SK-N-SH (cell line): ENCODE measurements around the gene ECEL1. TPM values are rescaled to one million over a fixed set of nuclear protein-coding genes. Genes with fewer than 3 reads are reported as not detected.
"Not testable (repeated sequence)": the region's sequence is repeated elsewhere in the genome, so short reads cannot be mapped to it uniquely, and the experiment has no call there.

Source experiments
- CTCF ChIA-PET: fragments of 300-600, 350-600 bp; formaldehyde crosslinking; extraction: SDS; loops from one replicate; lab custom pipeline; 2021; lab: Yijun Ruan, JAX
- POLR2A ChIA-PET: fragments of 350-600 bp; sonication (Branson Sonifier 250); formaldehyde crosslinking; extraction: SDS; loops from one replicate; lab custom pipeline; 2020; ENCODE audit warnings: antibody characterized with exemption, inconsistent platforms; lab: Yijun Ruan, JAX
- DNase-seq: peaks from one replicate; pipeline ENCODE4 v3.0.0; 2012
- H2AFZ ChIP-seq: fragments of 200-600 bp; sonication (generic); 2 replicates; pipeline ENCODE4 v1.8.1; 2016; ENCODE audit warnings: antibody characterized with exemption, mild to moderate bottlenecking, low read depth
- H3F3A ChIP-seq: fragments of 200-600 bp; sonication (generic); replicated peaks from 2 replicates; pipeline ENCODE3; 2016; ENCODE audit warnings: antibody characterized with exemption, mild to moderate bottlenecking; ENCODE audit not compliant: insufficient read depth
- H3K27ac ChIP-seq, 2 experiments: fragments of 200-500 bp in 1 of 2; fragments of 200-600 bp in 1 of 2; sonication (Bioruptor generic) in 1 of 2; sonication (generic), shearing (Covaris generic) in 1 of 2; 2 replicates each; pipeline versions ENCODE4 v1.5.1 to v1.6.1; 2014 to 2016; ENCODE audit warnings: low read depth in 2 of 2, inconsistent platforms in 1 of 2, low read length in 1 of 2, mild to moderate bottlenecking in 1 of 2, mixed read lengths in 1 of 2
- H3K27me3 ChIP-seq: fragments of 200-600 bp; sonication (generic), shearing (Covaris generic); 2 replicates; pipeline ENCODE4 v1.6.1; 2016; ENCODE audit warnings: mixed run types; ENCODE audit not compliant: insufficient read depth
- H3K36me3 ChIP-seq, 2 experiments: fragments of 200-500 bp in 1 of 2; fragments of 200-600 bp in 1 of 2; sonication (Bioruptor generic) in 1 of 2; sonication (generic) in 1 of 2; replicated peaks in 1 of 2; 2 replicates each; pipeline versions ENCODE3 to v1.5.1; 2014 to 2016; ENCODE audit warnings: low read length in 1 of 2, mild to moderate bottlenecking in 1 of 2; ENCODE audit not compliant: insufficient read depth in 2 of 2, control insufficient read depth in 1 of 2
- H3K4me1 ChIP-seq, 2 experiments: fragments of 200-500 bp in 1 of 2; fragments of 200-600 bp in 1 of 2; sonication (Bioruptor generic) in 1 of 2; sonication (generic), shearing (Covaris generic) in 1 of 2; 2 replicates each; pipeline versions ENCODE4 v1.5.1 to v1.6.1; 2014 to 2016; ENCODE audit warnings: low read depth in 1 of 2, low read length in 1 of 2, mixed run types in 1 of 2; ENCODE audit not compliant: insufficient read depth in 2 of 2, control insufficient read depth in 1 of 2
- H3K4me2 ChIP-seq: fragments of 200-600 bp; sonication (generic), shearing (Covaris generic); 2 replicates; pipeline ENCODE4 v1.6.1; 2017; ENCODE audit warnings: mixed run types
- H3K4me3 ChIP-seq, 2 experiments: fragments of 200-500 bp in 1 of 2; fragments of 200-600 bp in 1 of 2; sonication (Bioruptor generic) in 1 of 2; sonication (generic), shearing (Covaris generic) in 1 of 2; 2 replicates each; pipeline versions ENCODE4 v1.5.1 to v1.8.1; 2014 to 2016; ENCODE audit warnings: low read depth in 2 of 2, inconsistent platforms in 1 of 2, low read length in 1 of 2, mild to moderate bottlenecking in 1 of 2, mixed read lengths in 1 of 2, moderate library complexity in 1 of 2
- H3K79me2 ChIP-seq: fragments of 200-600 bp; sonication (generic); 2 replicates; pipeline ENCODE4 v1.8.1; 2017; ENCODE audit warnings: mild to moderate bottlenecking; ENCODE audit not compliant: insufficient read depth
- H3K9ac ChIP-seq: fragments of 200-600 bp; sonication (generic); 2 replicates; pipeline ENCODE4 v1.6.1; 2017; ENCODE audit warnings: mixed run types
- H3K9me2 ChIP-seq: fragments of 200-600 bp; sonication (generic); 2 replicates; pipeline ENCODE4 v1.6.1; 2017; ENCODE audit warnings: mixed run types
- H3K9me3 ChIP-seq: fragments of 200-600 bp; sonication (generic); 2 replicates; pipeline ENCODE4 v1.6.1; 2017; ENCODE audit warnings: mixed run types, mild to moderate bottlenecking, moderate library complexity
- H4K20me1 ChIP-seq: fragments of 200-600 bp; sonication (generic); 2 replicates; pipeline ENCODE4 v1.6.1; 2017; ENCODE audit warnings: mild to moderate bottlenecking, mixed run types; ENCODE audit not compliant: insufficient read depth
- ELF1 ChIP-seq: IDR thresholded peaks from 2 replicates; pipeline ENCODE4 v1.4.0; 2012
- EP300 ChIP-seq, 2 experiments: IDR thresholded peaks; 2 replicates each; pipeline versions ENCODE4 v1.4.0 to v1.6.1; 2012; ENCODE audit warnings: borderline replicate concordance in 1 of 2, low read depth in 1 of 2, low read length in 1 of 2
- EZH2phosphoT487 ChIP-seq: fragments of 200-600 bp; sonication (generic); IDR thresholded peaks from 2 replicates; pipeline ENCODE4 v1.6.1; 2017; ENCODE audit warnings: low read depth, mixed run types, mild to moderate bottlenecking, antibody characterized with exemption, moderate library complexity, borderline replicate concordance
- FOSL2 ChIP-seq: IDR thresholded peaks from 2 replicates; pipeline ENCODE4 v1.4.0; 2012; ENCODE audit warnings: low read depth, mild to moderate bottlenecking, moderate library complexity, borderline replicate concordance
- FOXJ3 ChIP-seq: sonication (generic); formaldehyde crosslinking; IDR thresholded peaks from 2 replicates; pipeline ENCODE4 v1.5.1; 2020; ENCODE audit warnings: mild to moderate bottlenecking, missing genetic modification reagents
- GABPA ChIP-seq: IDR thresholded peaks from 2 replicates; pipeline ENCODE4 v1.4.0; 2012; ENCODE audit warnings: low read depth, mild to moderate bottlenecking
- GATA2 ChIP-seq: sonication (generic); formaldehyde crosslinking; IDR thresholded peaks from 2 replicates; pipeline ENCODE4 v1.5.0; 2020; ENCODE audit warnings: mild to moderate bottlenecking, missing genetic modification reagents
- JUND ChIP-seq: IDR thresholded peaks from 2 replicates; pipeline ENCODE4 v1.4.0; 2012
- NFIC ChIP-seq: IDR thresholded peaks from 2 replicates; pipeline ENCODE4 v1.4.0; 2012; ENCODE audit warnings: borderline replicate concordance
- PBX3 ChIP-seq: IDR thresholded peaks from 2 replicates; pipeline ENCODE4; 2012
- RCOR1 ChIP-seq: fragments of 150-350 bp; IDR thresholded peaks from 2 replicates; pipeline ENCODE4 v1.6.1; 2017; ENCODE audit warnings: antibody characterized with exemption, low read length
- RFX5 ChIP-seq: IDR thresholded peaks from 2 replicates; pipeline ENCODE4 v1.6.1; 2012; ENCODE audit warnings: mild to moderate bottlenecking, improper control_type of control experiment, low read length
- SMC3 ChIP-seq: IDR thresholded peaks from 2 replicates; pipeline ENCODE4 v1.6.1; 2012; ENCODE audit warnings: low read depth, low read length, improper control_type of control experiment
- TAF1 ChIP-seq: IDR thresholded peaks from 2 replicates; pipeline ENCODE4 v1.6.1; 2012; ENCODE audit warnings: low read depth, mild to moderate bottlenecking, low read length, moderate library complexity, borderline replicate concordance
- TEAD4 ChIP-seq: IDR thresholded peaks from 2 replicates; pipeline ENCODE4 v1.4.0; 2012; ENCODE audit warnings: mild to moderate bottlenecking, borderline replicate concordance; ENCODE audit not compliant: insufficient read depth
- USF1 ChIP-seq: IDR thresholded peaks from 2 replicates; pipeline ENCODE4 v1.4.0; 2012; ENCODE audit warnings: low read depth, borderline replicate concordance
- YY1 ChIP-seq: IDR thresholded peaks from 2 replicates; pipeline ENCODE4 v1.4.0; 2012; ENCODE audit warnings: low read depth, mild to moderate bottlenecking
- whole genome bisulfite sequencing: methylation state at CpG from one replicate; pipeline ENCODE4 v1.1.6; 2017; ENCODE audit warnings: low lambda C conversion rate; 5-methylcytosine and 5-hydroxymethylcytosine counted together
- polyA plus RNA-seq, 3 experiments: library from polyadenylated mRNA; depleted of rRNA; stranded (reverse); fragments of >200 nt; gene quantifications; 2 replicates each; pipeline ENCODE4 v1.2.3, GENCODE V29; 2012
- TF ChIP-seq, protein P1 (sequence below): IDR thresholded peaks from 2 replicates; pipeline ENCODE4 v1.4.0; 2012; ENCODE audit warnings: low read depth, borderline replicate concordance
- TF ChIP-seq, protein P2 (sequence below): IDR thresholded peaks from 2 replicates; pipeline ENCODE4 v1.4.0; 2012; ENCODE audit warnings: low read depth

ECEL1 gene
- polyA plus RNA-seq, 1 of the 3 experiments (the other 2 are of a cell fraction): not detected

DNA sequence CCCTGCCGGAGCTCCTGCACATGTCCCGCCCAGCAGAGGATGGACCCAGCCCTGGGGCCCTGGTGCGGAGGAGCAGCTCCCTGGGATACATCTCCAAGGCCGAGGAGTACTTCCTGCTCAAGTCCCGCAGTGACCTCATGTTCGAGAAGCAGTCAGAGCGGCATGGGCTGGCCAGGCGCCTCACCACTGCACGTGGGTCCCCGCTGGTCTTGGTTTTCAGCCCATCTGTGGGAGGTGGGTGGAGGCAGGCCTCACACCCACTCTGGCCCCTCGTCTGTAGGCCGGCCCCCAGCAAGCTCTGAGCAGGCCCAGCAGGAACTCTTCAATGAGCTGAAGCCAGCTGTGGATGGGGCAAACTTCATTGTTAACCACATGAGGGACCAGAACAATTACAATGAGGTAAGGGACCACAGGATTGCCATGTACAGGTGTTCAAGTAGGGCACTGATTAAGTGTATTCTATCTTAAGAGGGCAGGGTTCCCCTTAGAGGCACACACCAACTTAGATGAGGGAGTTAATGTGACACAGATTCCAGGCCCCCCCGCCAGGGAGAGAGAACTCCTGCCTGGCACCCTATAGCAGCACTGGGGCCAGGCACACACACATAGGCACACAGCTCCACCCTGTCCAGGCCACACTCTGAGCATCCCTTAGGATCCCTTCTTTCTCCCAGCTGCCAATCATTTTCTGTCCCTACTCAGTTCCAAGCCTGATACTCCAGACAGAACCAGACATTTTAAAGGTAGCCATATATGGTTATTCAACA is 46.5 kb upstream of the ECEL1 start:
- no peak overlapping the region for H3K27ac ChIP-seq
- H3K27me3 ChIP-seq: no peaks in the 10 kb centered on the region
- no peaks in the 10 kb centered on the region for H3K9me2 ChIP-seq
- H3K9ac ChIP-seq: no peak overlapping the region
- no peak overlapping the region for H3K4me2 ChIP-seq
- H3K9me3 ChIP-seq: no peaks in the 10 kb centered on the region
- no peaks in the 10 kb centered on the region for H3K36me3 ChIP-seq
- no peaks in the 10 kb centered on the region for H3K79me2 ChIP-seq
- no peak overlapping the region for H3K4me3 ChIP-seq
- no peaks in the 10 kb centered on the region for H3F3A ChIP-seq
- H3K4me1 ChIP-seq: peaks cover 0 to 5% of the 10 kb centered on the region in 2 experiments; a peak in 1 of 4 replicates
- no peak overlapping the region for H2AFZ ChIP-seq
- H4K20me1 ChIP-seq: no peaks in the 10 kb centered on the region
- no peak for DNase-seq
- CTCF ChIA-PET: interaction anchor here (0.9 to 5.4 kb wide), 2 partner anchors 12 to 634 kb away, joined by 3 to 32 read pairs; partner anchors contain the start of gene PRSS56
- TF ChIP-seq, protein P1, sequence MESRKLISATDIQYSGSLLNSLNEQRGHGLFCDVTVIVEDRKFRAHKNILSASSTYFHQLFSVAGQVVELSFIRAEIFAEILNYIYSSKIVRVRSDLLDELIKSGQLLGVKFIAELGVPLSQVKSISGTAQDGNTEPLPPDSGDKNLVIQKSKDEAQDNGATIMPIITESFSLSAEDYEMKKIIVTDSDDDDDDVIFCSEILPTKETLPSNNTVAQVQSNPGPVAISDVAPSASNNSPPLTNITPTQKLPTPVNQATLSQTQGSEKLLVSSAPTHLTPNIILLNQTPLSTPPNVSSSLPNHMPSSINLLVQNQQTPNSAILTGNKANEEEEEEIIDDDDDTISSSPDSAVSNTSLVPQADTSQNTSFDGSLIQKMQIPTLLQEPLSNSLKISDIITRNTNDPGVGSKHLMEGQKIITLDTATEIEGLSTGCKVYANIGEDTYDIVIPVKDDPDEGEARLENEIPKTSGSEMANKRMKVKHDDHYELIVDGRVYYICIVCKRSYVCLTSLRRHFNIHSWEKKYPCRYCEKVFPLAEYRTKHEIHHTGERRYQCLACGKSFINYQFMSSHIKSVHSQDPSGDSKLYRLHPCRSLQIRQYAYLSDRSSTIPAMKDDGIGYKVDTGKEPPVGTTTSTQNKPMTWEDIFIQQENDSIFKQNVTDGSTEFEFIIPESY: no peak
- TF ChIP-seq, protein P2, sequence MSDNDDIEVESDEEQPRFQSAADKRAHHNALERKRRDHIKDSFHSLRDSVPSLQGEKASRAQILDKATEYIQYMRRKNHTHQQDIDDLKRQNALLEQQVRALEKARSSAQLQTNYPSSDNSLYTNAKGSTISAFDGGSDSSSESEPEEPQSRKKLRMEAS: no peak
- TF ChIP-seq SMC3 (no peak), YY1 (no peak), GATA2 (CRISPR knock-in tag) (no peak), ELF1 (no peak), RFX5 (no peak), TAF1 (no peak), TEAD4 (no peak), EP300 (IDR thresholded peaks at IDR 0.05; ENCODE audit: borderline replicate concordance in 1 of 2, low read depth in 1 of 2, low read length in 1 of 2) (no peak), JUND (no peak), EZH2phosphoT487 (no peak), GABPA (no peak), FOXJ3 (no peak), NFIC (no peak), PBX3 (no peak), USF1 (no peak), FOSL2 (no peak), RCOR1 (no peak)
- TF ChIP-seq, all 33 proteins: peak for 0
- POLR2A ChIA-PET: no interaction called here
- WGBS: 90% methylated on average over 4 of the region's 13 CpGs

- H3K27me3 ChIP-seq, H3K9me3 ChIP-seq, H3F3A ChIP-seq, H3K27ac ChIP-seq, H3K9ac ChIP-seq, H3K4me2 ChIP-seq, H3K4me3 ChIP-seq, H3K36me3 ChIP-seq, POLR2A ChIA-PET, DNase-seq, H4K20me1 ChIP-seq, H3K79me2 ChIP-seq, H3K9me2 ChIP-seq, H3K4me1 ChIP-seq, H2AFZ ChIP-seq: not testable (repeated sequence)
- CTCF ChIA-PET: interaction anchor here (0.6 to 5.4 kb wide), 6 partner anchors 10 to 206 kb away, joined by 3 to 32 read pairs (median 4); partner anchors contain the start of gene PRSS56
- 79% methylated on average over 5 of the region's 7 CpGs for WGBS
Measured at GRCh38 chr2:232532821-232533220, 45.2 kb upstream of the ECEL1 start.
